GM12891 (cell line): Measurements from ENCODE around the gene AKR1D1.
"Not testable (repeated sequence)": the region's sequence is repeated elsewhere in the genome, so short reads cannot be mapped to it uniquely, and the experiment has no call there.

Source experiments
- PAX5 ChIP-seq: IDR thresholded peaks from 2 replicates; pipeline ENCODE4 v1.6.1; 2011; ENCODE audit warnings: low read length, moderate library complexity, mild to moderate bottlenecking; ENCODE audit not compliant: insufficient read depth, severe bottlenecking
- POLR2A ChIP-seq: IDR thresholded peaks from 2 replicates; pipeline ENCODE4 v1.6.1; 2011; ENCODE audit warnings: low read depth, low read length, control low read depth
- POLR2AphosphoS5 ChIP-seq: IDR thresholded peaks from 2 replicates; pipeline ENCODE4 v1.6.1; 2011; ENCODE audit warnings: low read depth, low read length, control low read depth
- SPI1 ChIP-seq: IDR thresholded peaks from 2 replicates; pipeline ENCODE4 v1.6.1; 2011; ENCODE audit warnings: low read depth, low read length, control low read depth
- TAF1 ChIP-seq: IDR thresholded peaks from 2 replicates; pipeline ENCODE4 v1.6.1; 2011; ENCODE audit warnings: low read depth, low read length, control low read depth

DNA sequence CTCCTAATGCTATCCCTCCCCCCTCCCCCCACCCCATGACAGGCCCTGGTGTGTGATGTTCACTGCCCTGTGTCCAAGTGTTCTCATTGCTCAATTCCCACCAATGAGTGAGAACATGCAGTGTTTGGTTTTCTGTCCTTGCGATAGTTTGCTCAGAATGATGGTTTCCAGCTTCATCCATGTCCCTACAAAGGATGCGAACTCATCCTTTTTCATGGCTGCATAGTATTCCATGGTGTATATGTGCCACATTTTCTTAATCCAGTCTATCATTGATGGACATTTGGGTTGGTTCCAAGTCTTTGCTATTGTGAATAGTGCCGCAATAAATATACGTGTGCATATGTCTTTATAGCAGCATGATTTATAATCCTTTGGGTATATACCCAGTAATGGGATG, 20.6 kb upstream of the AKR1D1 start:
- TF ChIP-seq POLR2AphosphoS5, POLR2A, TAF1, PAX5, SPI1: not testable (repeated sequence)
